Osteoblast (primary cell): ENCODE data around the gene XCL2. TPM values are rescaled to one million over a fixed set of nuclear protein-coding genes. Genes with fewer than 3 reads are reported as not detected.

Source experiments
- DNase-seq: peaks from one replicate; pipeline ENCODE4 v3.0.0; 2011; ENCODE audit warnings: low spot score, mixed read lengths; ENCODE audit not compliant: insufficient read length; ENCODE audit errors: missing footprints
- H2AFZ ChIP-seq: 2 replicates; pipeline ENCODE4 v1.6.0; 2011; ENCODE audit warnings: mild to moderate bottlenecking, low read length
- H3K27ac ChIP-seq: 2 replicates; pipeline ENCODE4 v1.5.1; 2011; ENCODE audit warnings: mild to moderate bottlenecking, low read depth, low read length, moderate library complexity
- H3K27me3 ChIP-seq: 2 replicates; pipeline ENCODE4 v1.6.0; 2012; ENCODE audit warnings: mild to moderate bottlenecking, control low read depth, inconsistent platforms, low read length, moderate library complexity; ENCODE audit not compliant: insufficient read depth
- H3K36me3 ChIP-seq: 2 replicates; pipeline ENCODE4 v1.5.1; 2011; ENCODE audit warnings: mild to moderate bottlenecking, low read length, control low read depth, moderate library complexity; ENCODE audit not compliant: insufficient read depth
- H3K4me1 ChIP-seq: 2 replicates; pipeline ENCODE4 v1.5.1; 2011; ENCODE audit warnings: mild to moderate bottlenecking, low read length, control low read depth, moderate library complexity; ENCODE audit not compliant: insufficient read depth
- H3K4me2 ChIP-seq: 2 replicates; pipeline ENCODE4 v1.6.0; 2011; ENCODE audit warnings: mild to moderate bottlenecking, low read length; ENCODE audit not compliant: insufficient read depth
- H3K4me3 ChIP-seq: fragments of 200-600 bp; sonication (generic); 3 replicates; pipeline ENCODE4 v1.5.1; 2012; ENCODE audit warnings: mild to moderate bottlenecking, low read length, inconsistent platforms; ENCODE audit not compliant: insufficient read depth
- H3K79me2 ChIP-seq: 2 replicates; pipeline ENCODE4 v1.6.0; 2012; ENCODE audit warnings: mild to moderate bottlenecking, low read length, control low read depth, inconsistent platforms; ENCODE audit not compliant: insufficient read depth
- H3K9me3 ChIP-seq: 2 replicates; pipeline ENCODE4 v1.5.1; 2011; ENCODE audit warnings: low read depth, low read length, control low read depth
- H4K20me1 ChIP-seq: 2 replicates; pipeline ENCODE4 v1.6.0; 2012; ENCODE audit warnings: mild to moderate bottlenecking, low read length, control low read depth; ENCODE audit not compliant: insufficient read depth
- CTCF ChIP-seq: IDR thresholded peaks from 2 replicates; pipeline ENCODE4 v1.5.1; 2011; ENCODE audit warnings: mild to moderate bottlenecking, low read depth, low read length, moderate library complexity; ENCODE audit errors: extremely low read depth
- total RNA-seq: library from RNA; depleted of rRNA; stranded (reverse); fragments of >200 nt; gene quantifications from 2 replicates; pipeline ENCODE4 v1.2.3, GENCODE V29; 2012

Gene XCL2
- total RNA-seq, 1 donor: not detected

- H3K4me3 ChIP-seq: no peak overlapping the region
- no peaks in the 10 kb centered on the region for H3K4me1 ChIP-seq
- no peaks in the 10 kb centered on the region for H3K36me3 ChIP-seq
- DNase-seq: no peak
- H2AFZ ChIP-seq: no peak overlapping the region
- no peak overlapping the region for H3K27ac ChIP-seq
- no peaks in the 10 kb centered on the region for H4K20me1 ChIP-seq
- H3K79me2 ChIP-seq: no peaks in the 10 kb centered on the region
- no peaks in the 10 kb centered on the region for H3K9me3 ChIP-seq
- no peak overlapping the region for H3K4me2 ChIP-seq
- no peak for TF ChIP-seq CTCF
- H3K27me3 ChIP-seq: no peaks in the 10 kb centered on the region
Measured at GRCh38 chr1:168567568-168567967, 23.8 kb upstream of the XCL2 start.

GRCh38 chr1:168567007-168567406 is 23.2 kb upstream of the XCL2 start:
- TF ChIP-seq CTCF: no peak
- H3K79me2 ChIP-seq: no peaks in the 10 kb centered on the region

GRCh38 chr1:168565825-168566224 is 22.0 kb upstream of the XCL2 start:
- H3K27ac ChIP-seq: no peak overlapping the region
- DNase-seq: no peak
- H3K79me2 ChIP-seq: no peaks in the 10 kb centered on the region
- H2AFZ ChIP-seq: no peak overlapping the region
- H3K4me3 ChIP-seq: no peak overlapping the region
- no peaks in the 10 kb centered on the region for H4K20me1 ChIP-seq
- H3K4me1 ChIP-seq: no peaks in the 10 kb centered on the region
- H3K4me2 ChIP-seq: no peak overlapping the region
- H3K27me3 ChIP-seq: no peaks in the 10 kb centered on the region
- H3K36me3 ChIP-seq: no peaks in the 10 kb centered on the region
- H3K9me3 ChIP-seq: no peaks in the 10 kb centered on the region
- TF ChIP-seq CTCF: no peak

More at GRCh38 chr1:168567007-168567406, 23.2 kb upstream of the XCL2 start:
- no peaks in the 10 kb centered on the region for H3K27me3 ChIP-seq
- H4K20me1 ChIP-seq: no peaks in the 10 kb centered on the region
- H2AFZ ChIP-seq: no peak overlapping the region
- H3K9me3 ChIP-seq: no peaks in the 10 kb centered on the region
- no peak for DNase-seq
- no peaks in the 10 kb centered on the region for H3K36me3 ChIP-seq
- H3K4me3 ChIP-seq: no peak overlapping the region
- no peak overlapping the region for H3K4me2 ChIP-seq
- H3K4me1 ChIP-seq: no peaks in the 10 kb centered on the region
- H3K27ac ChIP-seq: no peak overlapping the region

GRCh38 chr1:168561989-168562388 is 18.2 kb upstream of the XCL2 start:
- Histone ChIP-seq H4K20me1 (no peaks in the 10 kb centered on the region), H3K4me2 (no peak overlapping the region), H3K4me1 (peaks cover 6% of the 10 kb centered on the region), H3K4me3 (no peak overlapping the region), H3K27ac (no peak overlapping the region), H3K27me3 (no peaks in the 10 kb centered on the region), H3K9me3 (no peaks in the 10 kb centered on the region), H3K36me3 (no peaks in the 10 kb centered on the region), H3K79me2 (no peaks in the 10 kb centered on the region), H2AFZ (no peak overlapping the region)
- no peak for DNase-seq
- no peak for TF ChIP-seq CTCF
